Ammon's horn (tissue), 1 donor: ENCODE results near the gene GFPT1.
"Not testable (repeated sequence)": the region's sequence is repeated elsewhere in the genome, so short reads cannot be mapped to it uniquely, and the experiment has no call there.

Experiments used
- DNase-seq: peaks from one replicate; pipeline ENCODE4 v3.0.0-alpha.2; 2016; ENCODE audit warnings: low spot score

Gene GFPT1

GRCh38 chr2:69383176-69383812 is 3.7 kb downstream of the GFPT1 start:
- no peak for DNase-seq

GRCh38 chr2:69382547-69382946 is 4.5 kb downstream of the GFPT1 start:
- DNase-seq, result no peak

- DNase-seq, result no peak
Observed at GRCh38 chr2:69381337-69381737, 5.7 kb downstream of the GFPT1 start.

GRCh38 chr2:69380072-69380917 is 6.7 kb downstream of the GFPT1 start:
- no peak for DNase-seq

GRCh38 chr2:69376403-69376802 is 10.6 kb downstream of the GFPT1 start:
- no peak for DNase-seq

- no peak for DNase-seq
Observed at GRCh38 chr2:69375494-69376353, 11.3 kb downstream of the GFPT1 start.

GRCh38 chr2:69372767-69373166 is 14.3 kb downstream of the GFPT1 start:
- no peak for DNase-seq

- DNase-seq, result no peak
Observed at GRCh38 chr2:69369802-69370201, 17.2 kb downstream of the GFPT1 start.

- DNase-seq, result no peak
Observed at GRCh38 chr2:69368588-69368987, 18.4 kb downstream of the GFPT1 start.

- no peak for DNase-seq
Observed at GRCh38 chr2:69359371-69359770, 27.7 kb downstream of the GFPT1 start.

- DNase-seq, result no peak
Observed at GRCh38 chr2:69358914-69359313, 28.1 kb downstream of the GFPT1 start.

GRCh38 chr2:69356471-69356870 is 30.6 kb downstream of the GFPT1 start:
- no peak for DNase-seq

GRCh38 chr2:69354976-69355375 is 32.1 kb downstream of the GFPT1 start:
- DNase-seq, result not testable (repeated sequence)

- DNase-seq, result no peak
Observed at GRCh38 chr2:69353360-69353759, 33.7 kb downstream of the GFPT1 start.

GRCh38 chr2:69348781-69349180 is 38.2 kb downstream of the GFPT1 start:
- no peak for DNase-seq

GRCh38 chr2:69345434-69345833 is 41.6 kb downstream of the GFPT1 start:
- DNase-seq, result no peak

GRCh38 chr2:69344305-69344704 is 42.7 kb downstream of the GFPT1 start:
- peak; percentile 3 for DNase-seq

GRCh38 chr2:69340101-69340775 is 46.8 kb downstream of the GFPT1 start:
- DNase-seq, result no peak

GRCh38 chr2:69335311-69335710 is 51.7 kb downstream of the GFPT1 start:
- DNase-seq, result no peak

GRCh38 chr2:69333352-69333751 is 53.7 kb downstream of the GFPT1 start:
- DNase-seq, result no peak

- no peak for DNase-seq
Observed at GRCh38 chr2:69330781-69331180, 56.2 kb downstream of the GFPT1 start.

GRCh38 chr2:69322631-69323030 is 64.4 kb downstream of the GFPT1 start:
- DNase-seq, result no peak
